PFSK-1 (cell line): ENCODE data around the gene MTO1.

Experiments
- FOXP2 ChIP-seq: optimal IDR thresholded peaks from 2 replicates; pipeline ENCODE3; 2011; ENCODE audit warnings: borderline replicate concordance, control low read depth, inconsistent platforms; ENCODE audit not compliant: insufficient read depth; ENCODE audit errors: extremely low read length, extremely low read depth
- POLR2AphosphoS5 ChIP-seq: IDR thresholded peaks from 2 replicates; pipeline ENCODE4 v1.6.1; 2012; ENCODE audit warnings: low read depth, mild to moderate bottlenecking, control low read depth, low read length, moderate library complexity
- REST ChIP-seq, 2 experiments: IDR thresholded peaks; 2 replicates each; pipeline versions ENCODE4 v1.6.1 to v1.8.0; 2011 to 2012; ENCODE audit warnings: low read depth in 2 of 2, low read length in 2 of 2, control low read depth in 1 of 2, inconsistent platforms in 1 of 2, mild to moderate bottlenecking in 1 of 2, moderate library complexity in 1 of 2; ENCODE audit not compliant: insufficient read depth in 1 of 2
- SIN3A ChIP-seq: IDR thresholded peaks from 2 replicates; pipeline ENCODE4 v1.6.1; 2012; ENCODE audit warnings: mild to moderate bottlenecking, low read length, moderate library complexity, borderline replicate concordance; ENCODE audit not compliant: insufficient read depth
- TAF1 ChIP-seq: IDR thresholded peaks from 2 replicates; pipeline ENCODE4 v1.6.1; 2012; ENCODE audit warnings: low read length, control low read depth, borderline replicate concordance; ENCODE audit not compliant: insufficient read depth

The MTO1 gene

GRCh38 chr6:73503027-73503772, 41.7 kb downstream of the MTO1 start:
- no peak for TF ChIP-seq POLR2AphosphoS5
- no peak for TF ChIP-seq SIN3A
- TF ChIP-seq TAF1 = no peak
- TF ChIP-seq REST (IDR thresholded peaks at IDR 0.05; ENCODE audit: insufficient read depth in 1 of 2, low read depth in 2 of 2, low read length in 2 of 2) = no peak
- no peak for TF ChIP-seq FOXP2

- TF ChIP-seq FOXP2 = no peak
- no peak for TF ChIP-seq TAF1
- TF ChIP-seq REST (IDR thresholded peaks at IDR 0.05; ENCODE audit: insufficient read depth in 1 of 2, low read depth in 2 of 2, low read length in 2 of 2) = no peak
- TF ChIP-seq SIN3A = no peak
- no peak for TF ChIP-seq POLR2AphosphoS5
These were observed 42.6 kb downstream of the MTO1 start for GRCh38 chr6:73504160-73504559.

DNA sequence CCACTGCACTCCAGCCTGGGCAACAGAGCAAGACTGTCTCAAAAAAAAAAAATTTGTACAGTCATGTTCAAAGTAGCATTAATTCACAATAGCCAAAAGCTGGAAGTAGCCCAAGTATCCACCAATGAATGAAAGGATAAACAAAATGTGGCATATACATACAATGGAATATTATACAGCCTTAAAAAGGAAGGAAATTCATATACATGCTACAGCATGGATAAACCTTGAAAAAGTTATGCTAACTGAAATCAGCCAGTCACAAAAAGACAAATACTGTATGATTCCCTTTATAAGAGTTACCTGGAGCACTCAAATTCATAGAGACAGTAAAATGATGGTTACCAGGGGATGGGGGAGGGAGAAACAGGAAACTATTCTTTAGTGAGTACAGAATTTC, 43.6 kb downstream of the MTO1 start:
- TF ChIP-seq SIN3A (no peak), FOXP2 (no peak), TAF1 (no peak), POLR2AphosphoS5 (no peak), REST (IDR thresholded peaks at IDR 0.05; ENCODE audit: insufficient read depth in 1 of 2, low read depth in 2 of 2, low read length in 2 of 2) (no peak)

DNA sequence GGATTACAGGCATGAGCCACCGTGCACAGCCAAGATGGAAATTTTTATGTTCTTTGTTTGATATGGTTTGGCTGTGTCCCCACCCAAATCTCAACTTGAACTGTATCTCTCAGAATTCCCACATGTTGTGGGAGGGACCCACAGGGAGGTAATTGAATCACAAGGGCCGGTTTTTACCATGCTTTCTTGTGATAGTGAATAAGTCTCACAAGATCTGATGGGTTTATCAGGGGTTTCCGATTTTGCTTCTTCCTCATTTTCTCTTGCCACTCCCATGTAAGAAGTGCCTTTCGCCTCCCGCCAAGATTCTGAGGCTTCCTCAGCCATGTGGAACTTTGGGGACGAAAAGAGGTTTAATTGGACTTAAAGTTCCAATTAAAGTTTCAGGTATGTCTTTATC, 44.7 kb downstream of the MTO1 start:
- no peak for TF ChIP-seq REST (IDR thresholded peaks at IDR 0.05; ENCODE audit: insufficient read depth in 1 of 2, low read depth in 2 of 2, low read length in 2 of 2)
- no peak for TF ChIP-seq POLR2AphosphoS5
- TF ChIP-seq SIN3A = no peak
- no peak for TF ChIP-seq FOXP2
- no peak for TF ChIP-seq TAF1

GRCh38 chr6:73508776-73509175, 47.2 kb downstream of the MTO1 start:
- TF ChIP-seq POLR2AphosphoS5 (no peak), TAF1 (no peak), FOXP2 (no peak), REST (IDR thresholded peaks at IDR 0.05; ENCODE audit: insufficient read depth in 1 of 2, low read depth in 2 of 2, low read length in 2 of 2) (no peak), SIN3A (no peak)
